ENCODE results near the gene TRPM2. TPM values are rescaled to one million over a fixed set of nuclear protein-coding genes. Genes with fewer than 3 reads are reported as not detected.

TRPM2 gene
- total RNA-seq, 4 donors from 2014 or later = 0.40 to 6.9 (median 2.5) TPM

GRCh38 chr21:44489962-44490361 is 136.5 kb downstream of the TRPM2 start:
- Histone ChIP-seq H3K4me3 (no peak overlapping the region), H3K27me3 (peaks cover 0 to 35% (median 0%) of the 10 kb centered on the region in 4 donors), H3K4me1 (no peaks in the 10 kb centered on the region), H3K9me3 (peaks cover 0 to 26% (median 11%) of the 10 kb centered on the region in 3 donors), H3K36me3 (no peaks in the 10 kb centered on the region), H3K27ac (no peak overlapping the region)
- 33 to 36% methylated on average over 7 of the region's 7 CpGs for WGBS, 2 donors
- no peak for DNase-seq
- no peak for TF ChIP-seq POLR2A (IDR thresholded peaks at IDR 0.05)
- TF ChIP-seq, protein P1, sequence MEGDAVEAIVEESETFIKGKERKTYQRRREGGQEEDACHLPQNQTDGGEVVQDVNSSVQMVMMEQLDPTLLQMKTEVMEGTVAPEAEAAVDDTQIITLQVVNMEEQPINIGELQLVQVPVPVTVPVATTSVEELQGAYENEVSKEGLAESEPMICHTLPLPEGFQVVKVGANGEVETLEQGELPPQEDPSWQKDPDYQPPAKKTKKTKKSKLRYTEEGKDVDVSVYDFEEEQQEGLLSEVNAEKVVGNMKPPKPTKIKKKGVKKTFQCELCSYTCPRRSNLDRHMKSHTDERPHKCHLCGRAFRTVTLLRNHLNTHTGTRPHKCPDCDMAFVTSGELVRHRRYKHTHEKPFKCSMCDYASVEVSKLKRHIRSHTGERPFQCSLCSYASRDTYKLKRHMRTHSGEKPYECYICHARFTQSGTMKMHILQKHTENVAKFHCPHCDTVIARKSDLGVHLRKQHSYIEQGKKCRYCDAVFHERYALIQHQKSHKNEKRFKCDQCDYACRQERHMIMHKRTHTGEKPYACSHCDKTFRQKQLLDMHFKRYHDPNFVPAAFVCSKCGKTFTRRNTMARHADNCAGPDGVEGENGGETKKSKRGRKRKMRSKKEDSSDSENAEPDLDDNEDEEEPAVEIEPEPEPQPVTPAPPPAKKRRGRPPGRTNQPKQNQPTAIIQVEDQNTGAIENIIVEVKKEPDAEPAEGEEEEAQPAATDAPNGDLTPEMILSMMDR (IDR thresholded peaks at IDR 0.05) = no peak
- intact Hi-C loops (cut with DNase I) = no loop called here

DNA sequence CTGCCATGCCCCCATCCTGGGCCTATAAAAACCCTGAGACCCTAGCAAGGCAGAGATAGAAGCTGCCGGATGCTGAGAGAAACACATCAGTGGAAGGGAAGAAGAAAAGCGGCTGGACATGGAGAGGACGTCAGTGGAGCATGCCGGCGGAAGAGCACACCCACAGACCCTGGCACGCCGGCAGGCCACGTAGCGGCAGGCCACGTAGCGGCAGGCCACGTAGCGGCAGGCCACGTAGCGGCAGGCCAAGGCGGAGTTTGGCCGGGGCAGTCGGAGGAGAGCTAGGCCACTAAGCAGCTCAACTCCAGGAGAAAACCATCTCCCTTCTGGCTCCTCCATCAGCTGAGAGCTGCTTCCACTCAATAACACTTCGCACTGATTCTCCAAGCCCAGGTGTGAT is 137.0 kb downstream of the TRPM2 start:
- no peak for DNase-seq
- Histone ChIP-seq H3K36me3 (no peaks in the 10 kb centered on the region), H3K27ac (no peak overlapping the region), H3K27me3 (peaks cover 0 to 35% (median 0%) of the 10 kb centered on the region in 4 donors), H3K9me3 (peaks cover 0 to 26% (median 11%) of the 10 kb centered on the region in 3 donors), H3K4me3 (no peak overlapping the region), H3K4me1 (no peaks in the 10 kb centered on the region)
- 94 to 95% methylated on average over 12 to 19 of the region's 19 CpGs for WGBS, 2 donors
- intact Hi-C loops (cut with DNase I) = no loop called here
- TF ChIP-seq, protein P1 (IDR thresholded peaks at IDR 0.05) = no peak
- no peak for TF ChIP-seq POLR2A (IDR thresholded peaks at IDR 0.05)

GRCh38 chr21:44490816-44491215 is 137.4 kb downstream of the TRPM2 start:
- H3K27ac ChIP-seq = no peak overlapping the region
- H3K27me3 ChIP-seq = peaks cover 0 to 35% (median 0%) of the 10 kb centered on the region in 4 donors
- TF ChIP-seq, protein P1 (IDR thresholded peaks at IDR 0.05) = no peak
- TF ChIP-seq POLR2A (IDR thresholded peaks at IDR 0.05) = no peak
- H3K4me1 ChIP-seq = no peaks in the 10 kb centered on the region
- H3K36me3 ChIP-seq = no peaks in the 10 kb centered on the region
- peaks cover 0 to 26% (median 11%) of the 10 kb centered on the region in 3 donors for H3K9me3 ChIP-seq
- WGBS, 2 donors = 82 to 85% methylated on average over 6 to 9 of the region's 9 CpGs
- H3K4me3 ChIP-seq = no peak overlapping the region
- intact Hi-C loops (cut with DNase I) = no loop called here
- no peak for DNase-seq

Small RNA genes within 50 kb of the gene (small RNA-seq; reads per million reads assigned to genes)
- gene RF00285 = 0 reads per million in 4 donors

Other genes with a start within 250 kb of the TRPM2 start
- 10 to 100 TPM in 1 of 4 donors, 1 to 10 TPM in 3; 5.4 to 18.3 (median 6.6) TPM for gene PWP2, start 246.2 kb upstream of the TRPM2 start, total RNA-seq
- gene GATD3, start 219.9 kb upstream of the TRPM2 start, total RNA-seq = 10 to 100 TPM in 2 of 4 donors, 1 to 10 TPM in 2; 4.2 to 23.8 (median 9.0) TPM
- 1 to 10 TPM; 2.3 to 4.6 (median 2.5) TPM for gene ICOSLG, start 112.7 kb upstream of the TRPM2 start, total RNA-seq
- gene DNMT3L, start 91.7 kb upstream of the TRPM2 start, total RNA-seq = not detected
- gene AIRE, start 67.7 kb upstream of the TRPM2 start, total RNA-seq = not detected
- 100 to 1,000 TPM in 1 of 4 donors, 10 to 100 TPM in 3; 81.3 to 135 (median 94.6) TPM for gene PFKL, start 53.6 kb upstream of the TRPM2 start, total RNA-seq
- 10 to 100 TPM in 2 of 4 donors, 1 to 10 TPM in 2; 7.9 to 21.8 (median 13.7) TPM for gene CFAP410, start 14.2 kb upstream of the TRPM2 start, total RNA-seq
- 1 to 10 TPM in 2 of 4 donors, under 1 TPM in 2; 0.57 to 2.9 (median 1.1) TPM for gene LRRC3, start 101.9 kb downstream of the TRPM2 start, total RNA-seq
- gene KRTAP10-1, start 186.6 kb downstream of the TRPM2 start, total RNA-seq = not detected
- gene KRTAP10-2, start 197.9 kb downstream of the TRPM2 start, total RNA-seq = not detected
- gene KRTAP10-3, start 205.2 kb downstream of the TRPM2 start, total RNA-seq = not detected
- not detected for gene KRTAP10-4, start 220.1 kb downstream of the TRPM2 start, total RNA-seq
- not detected for gene KRTAP10-5, start 227.0 kb downstream of the TRPM2 start, total RNA-seq
- not detected for gene KRTAP10-6, start 238.9 kb downstream of the TRPM2 start, total RNA-seq
- not detected for gene KRTAP10-7, start 247.0 kb downstream of the TRPM2 start, total RNA-seq

Measured in esophagus squamous epithelium (tissue), 5 donors.